AG04450 (cell line): Measurements from ENCODE around the gene SEC24D. TPM values are rescaled to one million over a fixed set of nuclear protein-coding genes. Genes with fewer than 3 reads are reported as not detected.

Experiments
- CTCF ChIA-PET: fragments of 300-600, 350-600 bp; formaldehyde crosslinking; extraction: SDS; loops from one replicate; lab custom pipeline; 2022; ENCODE audit warnings: antibody characterized with exemption, inconsistent platforms; lab: Charles Lee
- POLR2A ChIA-PET: fragments of 350-600 bp; formaldehyde crosslinking; extraction: SDS; loops from one replicate; lab custom pipeline; 2021; ENCODE audit warnings: antibody characterized with exemption, inconsistent platforms; lab: Yijun Ruan, JAX
- DNase-seq: peaks from one replicate; pipeline ENCODE4 v3.0.0-alpha.2; 2011; ENCODE audit warnings: low read depth, low spot score
- H3K27ac ChIP-seq: one replicate; pipeline ENCODE4 v1.5.1; 2012; ENCODE audit warnings: low read depth, low read length, control low read depth
- H3K27me3 ChIP-seq: one replicate; pipeline ENCODE4 v1.6.0; 2012; ENCODE audit warnings: low read length; ENCODE audit not compliant: control insufficient read depth, insufficient read depth
- H3K4me3 ChIP-seq: 2 replicates; pipeline ENCODE4 v1.5.1; 2011; ENCODE audit warnings: mild to moderate bottlenecking, low read depth, low read length, control low read depth
- H3K9me3 ChIP-seq: 2 replicates; pipeline ENCODE4 v1.5.1; 2012; ENCODE audit warnings: low read length; ENCODE audit not compliant: control insufficient read depth, insufficient read depth
- polyA plus RNA-seq: library from polyadenylated mRNA; depleted of rRNA; stranded (reverse); fragments of >200 nt; gene quantifications from 2 replicates; pipeline ENCODE4 v1.2.3, GENCODE V29; 2011
- TF ChIP-seq, protein P1 (sequence below): IDR thresholded peaks from 2 replicates; pipeline ENCODE4 v1.5.1; 2011; ENCODE audit warnings: low read depth, low read length, control low read depth, inconsistent platforms

Gene SEC24D
- polyA plus RNA-seq, 1 experiment = 113 TPM

DNA sequence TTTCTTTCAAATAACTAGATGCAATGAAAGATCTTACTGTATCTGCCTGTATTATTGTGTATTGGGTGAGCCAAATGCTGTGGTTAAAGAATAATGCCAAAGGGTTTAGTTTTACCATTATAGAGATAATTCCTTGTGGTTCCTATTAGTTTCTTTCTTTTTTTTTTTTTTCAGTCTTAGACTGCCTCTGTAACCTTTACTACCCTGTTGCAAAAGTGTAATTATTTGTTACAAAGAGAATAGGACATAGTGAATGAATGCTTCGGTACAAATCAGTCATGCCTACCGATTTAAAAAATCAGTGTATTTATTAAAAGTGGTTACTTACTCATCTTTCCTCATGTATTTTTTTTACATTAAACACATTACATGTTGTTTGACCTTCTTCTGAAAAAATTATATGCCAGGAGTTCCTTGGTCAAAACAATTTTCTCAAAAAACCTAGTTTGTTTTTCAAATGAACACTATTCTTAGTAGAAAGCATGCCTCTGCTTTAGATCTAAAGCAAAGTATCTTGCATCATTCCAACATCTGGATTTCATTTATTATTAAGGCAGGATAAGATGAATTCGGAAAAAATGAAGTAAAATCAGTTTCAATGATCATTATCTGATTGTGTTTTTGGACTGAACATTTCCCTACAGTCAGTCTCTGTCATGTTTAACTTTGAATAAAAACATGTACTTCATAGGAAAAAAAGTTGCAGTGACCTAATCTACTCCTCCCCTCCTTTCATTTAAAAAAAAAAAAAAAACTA, 31.6 kb upstream of the SEC24D start:
- POLR2A ChIA-PET = no interaction called here
- Histone ChIP-seq H3K4me3 (no peak overlapping the region), H3K27me3 (peaks cover 2% of the 10 kb centered on the region), H3K9me3 (no peaks in the 10 kb centered on the region), H3K27ac (no peak overlapping the region)
- no peak for DNase-seq
- CTCF ChIA-PET = interaction anchor here (1.2 kb wide), 1 partner anchor 96 kb away, joined by 4 read pairs; no protein-coding TSS in a partner anchor
- TF ChIP-seq, protein P1, sequence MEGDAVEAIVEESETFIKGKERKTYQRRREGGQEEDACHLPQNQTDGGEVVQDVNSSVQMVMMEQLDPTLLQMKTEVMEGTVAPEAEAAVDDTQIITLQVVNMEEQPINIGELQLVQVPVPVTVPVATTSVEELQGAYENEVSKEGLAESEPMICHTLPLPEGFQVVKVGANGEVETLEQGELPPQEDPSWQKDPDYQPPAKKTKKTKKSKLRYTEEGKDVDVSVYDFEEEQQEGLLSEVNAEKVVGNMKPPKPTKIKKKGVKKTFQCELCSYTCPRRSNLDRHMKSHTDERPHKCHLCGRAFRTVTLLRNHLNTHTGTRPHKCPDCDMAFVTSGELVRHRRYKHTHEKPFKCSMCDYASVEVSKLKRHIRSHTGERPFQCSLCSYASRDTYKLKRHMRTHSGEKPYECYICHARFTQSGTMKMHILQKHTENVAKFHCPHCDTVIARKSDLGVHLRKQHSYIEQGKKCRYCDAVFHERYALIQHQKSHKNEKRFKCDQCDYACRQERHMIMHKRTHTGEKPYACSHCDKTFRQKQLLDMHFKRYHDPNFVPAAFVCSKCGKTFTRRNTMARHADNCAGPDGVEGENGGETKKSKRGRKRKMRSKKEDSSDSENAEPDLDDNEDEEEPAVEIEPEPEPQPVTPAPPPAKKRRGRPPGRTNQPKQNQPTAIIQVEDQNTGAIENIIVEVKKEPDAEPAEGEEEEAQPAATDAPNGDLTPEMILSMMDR = no peak

DNA sequence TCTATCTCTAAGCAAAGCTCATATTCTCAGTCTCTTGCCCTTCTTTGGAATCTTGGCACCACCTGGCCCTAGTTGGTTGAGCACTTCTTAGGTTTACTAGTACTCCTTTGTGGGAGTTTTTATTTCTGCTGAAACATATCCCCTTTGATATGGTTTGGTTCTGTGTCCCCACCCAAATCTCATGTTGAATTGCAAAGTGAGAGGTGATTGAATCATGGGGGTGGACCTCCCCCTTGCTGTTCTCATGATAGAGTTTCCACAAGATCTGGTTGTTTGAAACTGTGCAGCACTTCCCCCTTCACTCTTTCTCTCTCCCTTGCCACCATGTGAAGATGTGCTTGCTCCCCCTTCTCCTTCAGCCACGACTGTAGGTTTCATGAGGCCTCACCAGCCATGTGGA, 30.5 kb upstream of the SEC24D start:
- no peak for DNase-seq
- no peak overlapping the region for H3K27ac ChIP-seq
- CTCF ChIA-PET = interaction anchor here (0.7 to 2.6 kb wide), 5 partner anchors 15 to 95 kb away, joined by 3 to 12 read pairs (median 4); partner anchors contain the start of gene SYNPO2

DNA sequence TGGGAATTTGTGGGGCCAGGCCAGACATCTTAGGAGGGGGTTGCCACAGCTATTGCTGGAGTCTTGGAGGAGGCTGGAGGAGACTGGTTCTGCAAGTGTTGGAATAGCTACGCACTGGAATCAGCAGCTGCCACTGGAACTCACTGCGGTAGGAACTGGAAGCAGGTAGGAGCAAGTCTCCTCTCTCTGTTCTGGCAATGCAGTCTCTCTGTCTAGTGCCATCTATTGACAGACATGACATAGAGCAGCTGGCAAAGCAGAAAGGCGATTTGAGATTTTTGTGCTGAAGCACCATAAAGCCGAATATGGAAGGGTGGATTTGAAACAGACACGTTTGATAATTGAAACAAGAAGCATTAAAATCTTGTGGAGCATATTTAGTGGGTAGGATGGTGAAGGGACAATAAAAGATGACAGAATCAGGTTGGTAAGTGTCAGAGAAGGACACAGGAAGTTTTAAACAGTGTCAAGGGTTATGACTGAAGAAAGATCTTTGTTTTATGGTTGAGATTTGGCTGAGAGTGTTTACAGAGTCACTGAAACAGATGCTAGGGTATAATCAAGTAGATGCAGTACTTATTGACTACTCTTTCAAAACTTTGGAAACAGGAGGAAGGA, 29.3 kb upstream of the SEC24D start:
- no peak for DNase-seq
- ChIA-PET POLR2A (interaction anchor here (0.6 kb wide), 1 partner anchor 10 kb away, joined by 3 read pairs; no protein-coding TSS in a partner anchor), CTCF (interaction anchor here (0.6 to 2.6 kb wide), 13 partner anchors 8 to 240 kb away, joined by 3 to 12 read pairs (median 4); no protein-coding TSS in a partner anchor)
- no peak overlapping the region for H3K4me3 ChIP-seq
- no peak overlapping the region for H3K27ac ChIP-seq
- TF ChIP-seq, protein P1 = peak; percentile 69
- H3K27me3 ChIP-seq = peaks cover 2% of the 10 kb centered on the region
- no peaks in the 10 kb centered on the region for H3K9me3 ChIP-seq

More for the DNA sequence above, 30.5 kb upstream of the SEC24D start:
- Histone ChIP-seq H3K27me3 (peaks cover 2% of the 10 kb centered on the region), H3K9me3 (no peaks in the 10 kb centered on the region), H3K4me3 (no peak overlapping the region)
- POLR2A ChIA-PET = no interaction called here
- TF ChIP-seq, protein P1 = no peak

DNA sequence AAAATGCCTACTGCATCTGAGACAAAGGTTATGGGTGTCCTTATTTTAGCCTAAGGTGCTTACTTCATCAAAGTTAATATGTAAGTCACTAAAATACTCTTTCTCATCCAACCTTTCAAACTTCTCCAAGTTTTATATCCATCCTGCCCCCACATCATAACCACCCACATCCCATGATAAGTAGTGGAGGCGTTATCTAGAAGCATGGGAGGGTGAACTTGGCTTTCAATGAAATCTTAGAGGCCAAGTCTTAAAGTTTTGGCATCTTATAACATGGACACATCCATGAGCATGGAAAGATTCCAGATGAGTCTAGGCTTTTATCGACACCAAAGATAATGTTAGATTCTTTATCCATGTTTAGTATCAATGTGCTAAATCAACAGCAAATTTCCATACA, 22.9 kb upstream of the SEC24D start:
- Histone ChIP-seq H3K27me3 (peaks cover 2% of the 10 kb centered on the region), H3K27ac (no peak overlapping the region), H3K4me3 (no peak overlapping the region), H3K9me3 (no peaks in the 10 kb centered on the region)
- ChIA-PET CTCF (interaction anchor here (0.6 kb wide), 1 partner anchor 79 kb away, joined by 3 read pairs; no protein-coding TSS in a partner anchor), POLR2A (no interaction called here)
- DNase-seq = no peak
- TF ChIP-seq, protein P1 = no peak

DNA sequence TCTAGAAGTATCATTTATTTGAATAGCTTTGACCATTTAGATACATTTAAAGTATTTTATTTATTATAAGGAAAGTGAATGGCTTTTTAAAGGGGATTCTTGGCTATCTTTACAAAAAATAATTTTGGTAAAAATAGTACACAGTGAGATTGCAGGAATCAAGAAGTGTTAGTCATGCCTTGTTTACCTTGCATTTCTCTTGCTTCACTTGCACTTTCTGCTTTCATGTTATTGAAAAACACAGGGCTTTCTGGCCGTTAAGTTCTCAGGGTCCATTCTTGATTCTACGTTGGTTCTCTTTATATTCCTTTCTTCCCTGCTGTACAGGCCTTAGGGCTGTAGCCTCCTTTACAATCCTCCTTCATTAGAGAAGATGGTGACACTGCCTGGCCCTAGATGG, 21.8 kb upstream of the SEC24D start:
- Histone ChIP-seq H3K27ac (no peak overlapping the region), H3K9me3 (no peaks in the 10 kb centered on the region), H3K4me3 (no peak overlapping the region), H3K27me3 (no peaks in the 10 kb centered on the region)
- ChIA-PET POLR2A (no interaction called here), CTCF (no interaction called here)
- DNase-seq = no peak
- TF ChIP-seq, protein P1 = no peak
